Hypothalamus (tissue), 51 donors: ENCODE results near the gene BBIP1.
A peak's percentile ranks its signal among the peaks of the same experiment; 100 is the strongest.
"Not testable (repeated sequence)": the region's sequence is repeated elsewhere in the genome, so short reads cannot be mapped to it uniquely, and the experiment has no call there.

Experiments
- DNase-seq, 51 donors: peaks; one replicate each; lab custom pipeline; 2025; lab: John Stamatoyannopoulos, UW

Gene BBIP1

DNA sequence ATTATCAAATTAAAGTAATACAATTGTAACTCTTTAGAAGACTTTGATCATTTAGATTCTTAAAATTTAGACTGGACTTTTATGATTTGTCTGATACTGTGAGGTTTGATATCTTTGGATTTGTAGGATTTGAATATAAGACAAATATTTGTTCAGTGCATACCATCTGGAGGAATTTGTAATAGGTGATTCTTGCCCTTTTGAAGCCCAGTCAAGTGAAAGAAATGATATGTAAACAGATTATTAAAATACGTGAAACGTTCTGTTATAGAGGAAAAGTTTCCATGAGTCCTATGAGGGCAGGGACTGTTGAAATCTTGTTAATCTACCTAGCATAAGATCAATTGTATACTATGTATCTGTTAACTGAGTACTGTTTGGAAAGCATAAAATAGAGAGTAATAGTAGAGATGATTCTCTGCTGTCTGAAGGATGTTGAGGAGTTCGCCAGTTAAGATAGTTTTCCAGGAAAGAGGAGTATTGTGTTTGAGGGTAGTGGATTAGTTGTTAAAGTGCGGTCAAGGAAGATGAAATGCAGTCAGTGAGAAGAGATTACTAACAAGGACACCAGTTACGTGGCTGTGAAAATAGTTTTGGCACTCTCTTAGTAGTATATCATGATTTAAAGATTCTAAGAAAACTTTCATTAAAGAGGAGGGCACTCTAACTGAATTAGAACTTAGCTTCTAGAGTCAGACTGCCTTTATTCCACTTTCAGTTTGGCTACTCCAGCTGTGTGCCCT lies 32.9 kb downstream of the BBIP1 start:
- DNase-seq: no peak

DNA sequence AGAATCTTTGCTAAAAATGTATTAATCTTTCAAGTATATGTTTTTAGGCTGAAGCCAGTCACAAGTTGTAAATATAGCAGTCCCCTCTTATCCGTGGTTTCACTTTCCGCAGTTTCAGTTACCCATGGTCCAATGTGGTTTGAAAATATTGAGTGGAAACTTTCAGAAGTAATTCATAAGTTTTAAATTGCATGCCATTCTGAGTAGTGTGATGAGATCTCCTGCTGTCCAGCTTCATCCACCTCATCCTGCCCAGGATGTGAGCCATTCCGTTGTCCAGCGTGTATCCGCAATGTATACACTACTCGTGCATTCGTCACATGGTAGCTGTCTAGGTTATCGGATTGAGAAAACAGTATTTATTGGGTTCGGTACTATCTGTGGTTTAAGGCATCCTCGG lies 35.1 kb downstream of the BBIP1 start:
- DNase-seq: no peak

DNA sequence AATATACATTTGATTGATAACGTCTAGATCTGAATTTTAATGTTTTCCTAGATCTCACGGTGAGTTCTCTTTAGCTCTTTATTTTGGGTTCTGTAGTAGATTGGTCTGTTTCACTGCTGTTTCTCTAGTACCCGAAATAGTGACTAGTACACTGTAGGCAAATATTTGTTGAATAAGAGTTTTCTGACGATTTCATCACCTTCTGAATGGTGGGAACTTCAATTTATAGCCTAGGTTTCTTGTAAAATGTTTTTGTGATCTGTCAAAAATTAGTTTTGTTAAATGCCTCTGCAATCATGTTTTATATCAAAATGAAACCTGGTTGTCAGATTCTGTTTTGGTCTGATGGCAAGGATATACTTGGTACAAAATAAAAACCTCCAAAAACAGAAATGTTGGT lies 37.1 kb downstream of the BBIP1 start:
- DNase-seq: no peak

GRCh38 chr10:110881247-110881646 lies 37.7 kb downstream of the BBIP1 start:
- no peak for DNase-seq

- DNase-seq: no peak
These were observed 39.0 kb downstream of the BBIP1 start for GRCh38 chr10:110880012-110880411.

DNA sequence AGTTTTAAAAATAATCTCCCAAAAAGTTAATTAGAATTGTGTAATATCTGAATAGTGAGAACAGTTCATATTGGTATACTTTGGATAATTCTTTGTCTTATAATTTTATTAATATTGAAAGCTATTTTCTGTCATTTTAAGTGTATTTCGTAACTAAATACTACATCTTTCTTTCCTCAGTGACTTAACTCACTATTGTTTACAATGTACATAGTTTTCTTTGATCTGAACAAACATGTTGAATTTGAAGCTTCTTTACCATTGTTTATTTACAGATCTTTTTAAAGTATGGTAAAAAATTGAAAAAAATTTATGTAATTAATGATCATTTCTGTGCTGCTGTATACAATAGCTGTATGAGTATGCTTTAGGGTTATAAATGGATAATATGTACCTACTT lies 42.2 kb downstream of the BBIP1 start:
- no peak for DNase-seq

- DNase-seq: no peak
These were observed 43.0 kb downstream of the BBIP1 start for GRCh38 chr10:110876000-110876399.

GRCh38 chr10:110873951-110874350 lies 45.0 kb downstream of the BBIP1 start:
- DNase-seq: no peak

DNA sequence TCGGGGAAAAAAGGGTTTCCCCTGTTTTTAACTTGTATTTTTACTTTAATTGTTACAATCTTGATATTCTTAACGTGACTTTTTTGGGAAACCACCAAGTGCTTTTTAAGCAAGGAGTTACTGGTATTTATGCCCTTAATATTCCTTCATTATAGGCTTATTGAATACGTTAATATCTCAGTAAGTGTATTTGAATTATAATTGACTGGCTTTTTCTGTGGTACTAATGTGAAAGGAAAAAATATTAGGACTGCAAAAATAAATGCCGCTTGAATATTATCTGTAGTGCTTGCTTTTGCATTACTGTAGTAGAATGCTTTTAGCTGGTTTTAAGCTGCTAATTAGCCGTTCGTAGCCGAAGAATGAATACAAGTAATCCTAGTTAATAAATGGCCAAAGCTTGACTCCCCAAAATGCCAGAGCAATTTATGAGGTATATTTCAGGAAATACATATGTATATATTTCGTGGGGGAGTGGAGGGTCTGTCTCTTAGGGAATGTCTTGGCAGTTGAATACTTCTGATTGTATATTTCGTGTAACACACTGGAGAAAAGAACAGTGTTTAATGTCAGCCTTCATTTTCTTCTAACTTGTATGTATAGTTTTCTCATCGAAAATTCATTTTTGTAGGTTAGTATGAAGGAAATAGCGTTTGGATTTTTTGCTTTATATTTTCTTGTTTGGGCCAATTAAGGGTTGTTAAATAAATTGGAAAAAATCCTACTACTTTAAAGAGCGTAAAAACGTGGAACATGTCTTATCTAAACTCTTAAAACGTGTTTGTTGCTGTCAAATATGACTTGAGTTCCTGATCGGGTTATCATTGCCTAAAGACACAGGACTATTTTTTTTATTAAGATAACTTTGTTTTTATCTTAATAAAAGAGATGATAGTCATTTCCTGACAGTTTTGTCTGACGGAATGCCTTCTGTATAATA lies 45.7 kb downstream of the BBIP1 start:
- peak in 1 of 51 donors; percentile 47 for DNase-seq

- DNase-seq: peak in 38 of 51 donors; percentile 31 to 83 (median 62)
These were observed 46.6 kb downstream of the BBIP1 start for GRCh38 chr10:110872145-110872983.

- peak; percentile 95 to 100 (median 99) for DNase-seq
These were observed 47.5 kb downstream of the BBIP1 start, which contains the start of gene PDCD4 for GRCh38 chr10:110871298-110872084. Gene PDCD4, plus strand, starts transcription at chr10:110871928. Its CDS starts 4,100 bp downstream, at chr10:110876028.

DNA sequence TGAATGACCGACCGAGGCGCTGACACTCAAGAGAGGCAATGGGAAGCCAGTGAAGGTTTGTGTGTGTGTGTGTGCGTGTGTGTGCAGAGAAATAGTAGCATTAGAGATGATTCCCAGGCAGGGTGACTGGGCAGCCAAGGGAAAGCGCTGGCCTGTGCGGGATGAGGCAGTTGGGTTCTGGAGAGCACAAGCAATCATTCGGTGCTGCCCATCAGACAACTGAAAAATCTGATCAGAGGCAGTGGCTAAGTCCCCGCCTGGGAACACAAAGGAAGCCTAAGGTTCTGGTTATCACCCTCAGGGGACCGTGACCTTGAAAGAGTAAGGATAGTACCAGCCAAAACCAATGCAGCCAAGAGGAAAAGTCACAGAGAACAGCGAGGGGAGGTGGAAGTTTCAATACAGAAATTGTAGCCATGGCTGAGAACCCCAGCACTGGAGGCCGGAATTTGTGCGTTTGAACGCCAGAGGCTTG lies 48.1 kb downstream of the BBIP1 start:
- DNase-seq: no peak

DNA sequence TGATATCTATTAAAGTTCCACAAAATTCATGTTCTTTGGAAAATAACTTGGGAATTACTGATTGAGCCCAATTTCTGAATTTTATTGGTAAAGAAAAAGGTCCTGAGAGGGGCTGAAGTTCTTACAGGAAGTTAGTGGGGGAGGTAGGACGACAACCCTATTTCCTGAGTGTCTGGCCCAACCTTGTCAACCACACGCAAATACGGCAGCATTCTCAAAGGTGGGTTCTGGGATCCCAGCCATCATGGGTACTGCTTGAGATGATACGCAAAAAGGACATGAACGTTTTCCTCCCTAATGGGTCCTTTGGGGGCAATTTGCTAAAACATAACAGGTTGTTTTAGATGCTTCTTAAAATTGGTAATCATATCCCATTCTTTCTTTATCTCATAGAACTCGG lies 50.0 kb downstream of the BBIP1 start:
- no peak for DNase-seq

DNA sequence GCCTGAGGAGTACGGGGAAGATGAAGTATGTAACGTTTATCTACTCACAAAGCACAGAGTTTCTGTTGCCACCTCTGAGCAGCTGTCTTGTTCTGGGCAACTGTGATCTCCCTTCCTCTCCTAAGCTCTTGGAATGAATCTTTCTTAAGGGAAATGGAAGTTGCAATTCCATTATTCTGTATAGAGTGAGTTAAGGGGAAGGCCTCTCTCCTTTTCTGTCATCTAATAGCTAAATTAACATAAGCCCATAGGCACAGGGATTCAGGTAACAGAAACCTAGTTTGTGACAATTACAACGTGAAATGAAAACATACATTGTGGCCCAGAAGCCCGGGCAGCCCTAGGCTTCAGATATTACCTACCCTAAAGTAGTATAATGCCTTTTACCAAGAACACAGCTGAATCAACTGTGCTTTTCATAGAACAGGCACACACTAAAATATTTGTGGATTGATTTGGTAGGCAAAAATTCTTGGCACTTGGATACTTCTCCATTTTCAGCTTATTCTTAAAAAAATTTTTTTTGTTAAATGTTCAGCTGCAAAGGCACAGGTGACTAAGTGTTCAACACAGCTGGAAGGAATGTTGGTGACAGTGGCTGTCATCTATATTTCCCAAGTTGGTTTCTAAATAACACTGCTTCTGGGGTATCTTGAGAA lies 51.0 kb downstream of the BBIP1 start:
- DNase-seq: no peak

DNA sequence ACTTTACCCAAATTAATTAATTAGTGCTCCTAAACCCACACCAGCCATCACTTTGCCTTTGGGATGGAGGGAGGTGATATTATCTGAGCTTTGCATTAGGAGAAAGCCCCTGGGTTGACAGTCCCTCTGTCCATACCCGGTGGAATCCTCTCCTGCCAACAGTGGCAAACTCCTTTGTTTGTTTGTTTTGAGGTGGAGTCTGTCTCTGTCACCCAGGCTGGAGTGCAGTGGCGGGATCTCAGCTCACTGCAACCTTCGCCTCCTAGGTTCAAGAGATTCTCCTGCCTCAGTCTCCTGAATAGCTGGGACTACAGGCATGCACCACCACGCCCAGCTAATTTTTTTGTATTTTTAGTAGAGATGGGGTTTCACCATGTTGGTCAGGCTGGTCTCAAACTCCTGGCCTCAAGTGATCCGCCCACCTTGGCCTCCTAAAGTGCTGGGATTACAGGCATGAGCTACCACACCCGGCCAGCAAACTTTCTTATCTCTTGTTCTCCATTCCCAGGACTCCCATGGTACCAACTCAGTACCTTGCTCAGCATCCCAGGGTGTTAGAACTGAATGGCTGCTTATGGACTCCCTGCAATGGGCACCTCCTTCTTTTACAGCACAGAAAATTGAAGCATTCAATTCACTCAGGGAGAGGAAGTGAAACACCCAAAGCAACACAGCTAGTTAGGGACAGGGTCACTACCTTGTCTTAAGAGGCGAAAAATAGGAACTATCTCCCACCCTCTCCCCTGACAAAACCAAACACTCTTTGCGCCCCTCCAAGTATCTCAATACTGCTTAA lies 51.8 kb downstream of the BBIP1 start:
- DNase-seq: not testable (repeated sequence)

GRCh38 chr10:110865809-110866482 lies 53.0 kb downstream of the BBIP1 start:
- no peak for DNase-seq

- DNase-seq: no peak
These were observed 53.7 kb downstream of the BBIP1 start for GRCh38 chr10:110865186-110865808.
